HL-60/S4 treated with phorbol 12-myristate 13-acetate at 8.2 ng/mL for 4 days and 3 days (cell line): ENCODE measurements around the gene COPS9.

ENCODE experiments used
- in situ Hi-C: fragments of 300-500 bp; cut with MboI; formaldehyde crosslinking; loops from 2 replicates; pipeline ENCODE4 v1.15.0; 2022; ENCODE audit warnings: low sequenced_read_pairs

COPS9 gene

DNA sequence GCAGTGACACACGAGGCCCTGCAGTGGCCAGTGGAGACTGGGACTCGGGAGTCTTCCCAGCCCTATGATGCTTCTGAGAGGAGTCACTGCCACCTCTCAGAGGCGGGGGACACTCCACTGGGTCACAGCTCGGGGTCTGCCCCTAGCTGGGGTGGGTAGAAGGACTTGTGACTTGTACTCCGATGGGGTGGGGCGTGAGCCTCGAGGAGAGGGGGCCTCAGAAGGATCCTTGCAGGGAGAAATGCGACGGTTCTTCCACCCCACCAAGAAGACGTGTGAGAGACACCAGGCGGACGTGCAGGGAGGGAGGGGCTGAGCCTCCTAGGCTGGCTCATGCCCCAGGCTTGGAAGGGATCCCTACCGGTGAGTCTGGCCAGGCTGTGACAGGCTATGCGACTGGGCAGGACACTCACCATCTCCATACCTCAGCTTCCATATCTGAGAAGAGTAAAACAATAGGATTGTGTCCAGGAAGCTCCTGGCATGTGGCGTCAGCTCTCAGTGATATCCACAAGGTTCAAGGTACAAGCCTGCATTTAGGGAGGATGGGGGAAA is 15.4 kb upstream of the COPS9 start:
- in situ Hi-C loops: no loop called here

GRCh38 chr2:240149943-240150784 is 14.1 kb upstream of the COPS9 start:
- in situ Hi-C loops: no loop called here

DNA sequence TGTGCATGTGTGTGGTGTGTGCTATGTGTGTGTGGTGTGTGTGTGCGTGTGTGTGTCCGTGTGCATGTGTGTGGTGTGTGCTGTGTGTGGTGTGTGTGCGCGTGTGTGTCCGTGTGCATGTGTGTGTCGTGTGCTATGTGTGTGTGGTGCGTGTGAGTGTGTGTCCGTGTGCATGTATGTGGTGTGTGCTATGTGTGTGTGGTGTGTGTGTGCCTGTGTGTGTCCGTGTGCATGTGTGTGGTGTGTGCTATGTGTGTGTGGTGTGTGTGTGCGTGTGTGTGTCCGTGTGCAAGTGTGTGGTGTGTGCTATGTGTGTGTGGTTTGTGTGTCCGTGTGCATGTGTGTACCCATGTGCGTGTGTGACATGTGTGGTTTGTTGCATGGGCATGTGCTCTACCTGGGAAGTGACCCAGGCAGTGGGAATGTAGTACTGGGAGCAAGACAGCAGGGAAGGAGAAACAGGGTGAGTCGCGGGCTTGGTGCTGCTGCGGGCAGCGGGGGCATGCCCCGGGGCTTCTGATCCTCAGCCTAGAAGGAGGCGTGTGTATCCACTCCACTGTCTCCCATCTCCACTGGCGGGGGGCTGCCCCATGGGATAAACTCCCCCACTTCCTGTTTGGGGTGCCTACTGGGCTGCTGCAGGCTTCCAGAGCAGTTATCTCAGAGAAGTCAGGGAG is 11.9 kb upstream of the COPS9 start:
- in situ Hi-C loops: no loop called here

DNA sequence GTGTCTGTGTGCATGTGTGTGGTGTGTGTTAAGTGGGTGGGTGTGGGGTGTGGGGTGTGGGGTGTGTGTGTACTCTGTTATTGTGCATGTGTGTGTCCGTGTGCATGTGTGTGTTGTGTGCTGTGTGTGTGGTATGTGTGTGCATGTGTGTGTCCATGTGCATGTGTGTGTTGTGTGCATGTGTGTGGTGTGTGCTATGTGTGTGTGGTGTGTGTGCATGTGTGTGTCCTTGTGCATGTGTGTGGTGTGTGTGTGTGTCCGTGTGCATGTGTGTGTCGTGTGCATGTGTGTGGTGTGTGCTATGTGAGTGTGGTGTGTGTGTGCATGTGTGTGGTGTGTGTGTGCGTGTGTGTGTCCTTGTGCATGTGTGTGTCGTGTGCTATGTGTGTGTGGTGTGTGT is 11.3 kb upstream of the COPS9 start:
- in situ Hi-C loops: no loop called here

DNA sequence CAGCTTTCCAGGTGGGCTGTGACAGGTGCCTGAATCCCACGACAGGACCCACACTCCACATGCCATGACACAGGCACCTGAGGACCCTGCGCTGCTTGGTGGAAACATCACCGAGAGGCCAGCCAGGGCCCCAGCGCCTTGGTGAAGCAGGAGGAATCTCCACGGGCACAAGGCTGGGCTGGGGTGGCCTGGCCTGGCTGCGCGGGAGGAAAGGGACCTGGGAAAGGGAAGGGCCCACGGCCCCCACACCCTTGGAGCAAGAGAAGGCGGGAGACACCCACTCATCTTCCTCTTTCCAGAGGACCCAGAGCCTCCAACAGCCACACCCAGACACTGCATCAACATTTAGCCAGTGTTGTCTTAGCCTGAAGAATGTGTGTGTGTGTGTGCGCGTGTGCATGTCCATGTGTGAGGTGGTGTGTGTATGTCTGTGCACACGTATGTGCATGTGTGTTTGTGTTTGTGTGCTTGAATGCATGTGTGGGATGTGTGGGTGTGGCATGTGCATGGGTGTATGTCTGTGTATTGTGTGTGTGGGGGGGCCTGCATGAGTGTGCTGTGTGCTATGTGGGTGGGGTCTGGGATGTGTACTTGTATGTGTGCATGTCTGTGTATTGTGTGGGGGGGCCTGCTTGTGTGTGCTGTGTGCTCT is 10.6 kb upstream of the COPS9 start:
- in situ Hi-C loops: no loop called here

- in situ Hi-C loops: no loop called here
Measured at GRCh38 chr2:240146141-240146561, 10.0 kb upstream of the COPS9 start.

- in situ Hi-C loops: no loop called here
Measured at GRCh38 chr2:240145461-240145860, 9.4 kb upstream of the COPS9 start.

- in situ Hi-C loops: no loop called here
Measured at GRCh38 chr2:240144649-240145261, 8.7 kb upstream of the COPS9 start.

DNA sequence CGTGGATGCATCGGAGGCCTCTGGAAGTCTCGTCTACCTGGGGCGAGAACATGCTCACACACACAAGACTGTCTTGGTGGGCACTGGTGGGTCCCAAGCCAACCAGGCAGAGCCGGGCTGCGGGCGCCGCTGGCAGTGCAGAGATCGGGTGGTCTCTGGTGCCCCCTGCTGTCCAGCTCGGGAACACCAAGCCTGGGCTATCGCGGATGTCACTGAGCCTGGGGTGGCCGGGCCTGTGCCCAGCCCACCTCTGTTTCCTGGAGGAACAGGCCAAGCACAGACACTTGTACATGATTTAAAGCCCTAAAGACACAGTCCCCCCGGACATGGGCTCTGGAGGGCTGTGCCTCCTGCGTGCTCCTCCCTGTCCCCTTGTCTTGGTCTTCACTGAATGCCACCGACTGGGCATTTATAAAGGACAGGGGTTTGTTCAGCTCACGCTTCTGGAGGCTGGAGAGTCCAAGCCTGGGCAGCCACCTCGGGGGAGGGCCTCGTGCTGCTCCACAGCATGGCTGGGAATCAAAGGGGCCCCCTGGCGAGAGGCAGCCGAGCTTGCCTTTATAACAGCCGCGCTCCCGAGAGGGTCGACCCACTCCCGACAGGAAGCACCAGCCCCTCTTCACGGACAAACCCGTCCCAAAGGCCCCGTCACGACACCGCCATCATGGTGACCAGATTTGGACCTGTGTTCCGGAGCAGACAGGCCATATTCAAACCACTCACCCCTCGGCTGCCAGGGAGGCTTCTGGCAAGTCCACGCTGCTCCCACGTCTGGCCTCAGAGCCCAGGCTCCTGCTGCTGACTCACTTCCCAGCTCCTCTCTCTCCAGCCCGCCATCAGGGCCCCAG is 7.9 kb upstream of the COPS9 start:
- in situ Hi-C loops: no loop called here

- in situ Hi-C loops: no loop called here
Measured at GRCh38 chr2:240143276-240143675, 7.2 kb upstream of the COPS9 start.

DNA sequence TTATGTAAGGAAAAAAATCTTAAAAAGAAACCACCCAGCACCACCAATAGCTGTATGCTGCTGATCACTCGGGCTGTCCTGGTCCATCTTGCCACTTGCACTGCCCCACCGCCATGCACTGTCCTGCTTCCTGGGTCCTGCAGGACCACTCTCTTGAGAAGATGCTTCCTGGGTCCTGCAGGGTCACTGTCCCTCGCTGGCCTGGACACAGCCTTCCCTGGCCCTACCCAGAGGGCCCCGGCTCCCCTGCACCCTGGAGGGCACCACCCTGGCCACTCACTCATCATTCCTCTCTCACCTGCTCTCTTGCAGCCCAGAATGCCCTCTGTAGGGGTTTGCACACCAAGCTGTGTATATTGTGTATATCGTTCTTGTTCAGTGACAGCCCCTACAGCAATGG is 6.8 kb upstream of the COPS9 start:
- in situ Hi-C loops: no loop called here

- in situ Hi-C loops: no loop called here
Measured at GRCh38 chr2:240142256-240142775, 6.2 kb upstream of the COPS9 start.

GRCh38 chr2:240141736-240142135 is 5.6 kb upstream of the COPS9 start:
- in situ Hi-C loops: no loop called here

DNA sequence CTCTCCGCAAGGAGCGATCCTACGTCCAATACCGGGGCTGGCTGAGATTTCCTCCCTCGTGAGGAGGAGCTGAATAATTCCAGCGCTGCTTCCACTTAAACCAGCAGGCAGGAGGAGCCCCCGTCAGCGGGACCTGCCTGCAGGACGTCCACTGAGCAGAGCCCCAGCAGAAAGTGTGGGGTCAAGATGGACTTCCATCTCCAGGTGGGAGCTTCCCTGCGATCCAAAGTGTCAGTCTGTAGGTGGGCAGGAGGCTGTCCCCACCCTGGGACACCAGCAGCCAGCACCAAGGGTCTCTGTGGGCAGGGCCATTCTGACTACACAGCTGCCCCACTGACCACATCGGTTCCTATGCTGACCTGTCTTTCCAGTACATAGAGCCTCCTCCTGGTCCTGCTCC is 4.8 kb upstream of the COPS9 start:
- in situ Hi-C loops: no loop called here

- in situ Hi-C loops: no loop called here
Measured at GRCh38 chr2:240140511-240140910, 4.4 kb upstream of the COPS9 start, which contains the start of gene OTOS. Gene OTOS (minus strand): TSS chr2:240140658. CDS start chr2:240140326, 332 bp downstream.

GRCh38 chr2:240139666-240140393 is 3.7 kb upstream of the COPS9 start:
- in situ Hi-C loops: no loop called here

DNA sequence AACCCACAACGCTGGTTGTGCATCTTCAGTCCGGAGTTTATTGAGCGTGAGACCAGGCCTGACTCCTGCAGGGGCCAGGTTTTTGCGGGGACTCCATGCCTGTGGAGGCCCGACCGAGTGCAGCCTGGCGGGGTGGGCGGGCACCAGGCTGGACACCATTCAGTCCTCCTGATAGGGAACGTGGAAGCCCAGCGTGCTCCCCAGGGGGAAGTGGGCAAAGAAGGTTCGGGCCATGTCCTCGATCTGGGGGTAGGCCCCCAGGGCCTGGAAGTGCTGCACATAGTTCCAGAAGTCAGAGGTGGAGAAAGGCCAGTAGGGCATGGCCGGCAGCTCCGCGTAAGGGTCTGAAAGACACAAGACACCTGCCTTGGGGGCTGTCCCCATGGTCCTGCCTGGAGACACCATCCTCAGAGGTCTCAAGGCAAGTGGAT is 2.9 kb upstream of the COPS9 start:
- in situ Hi-C loops: no loop called here

GRCh38 chr2:240138254-240138984 is 2.3 kb upstream of the COPS9 start:
- in situ Hi-C loops: no loop called here
